H9 (cell line): ENCODE results near the gene PPP5C. TPM values are rescaled to one million over a fixed set of nuclear protein-coding genes. Genes with fewer than 3 reads are reported as not detected.

Source experiments
- DNase-seq: peaks from one replicate; pipeline ENCODE4 v3.0.0-alpha.2; 2017
- H2AFZ ChIP-seq: one replicate; pipeline ENCODE4 v1.6.1; 2013; ENCODE audit warnings: mild to moderate bottlenecking, low read length, control low read depth, moderate library complexity
- H2AK5ac ChIP-seq: 2 replicates; pipeline ENCODE4 v1.6.1; 2013; ENCODE audit warnings: low read length, control low read depth, mixed read lengths; ENCODE audit not compliant: insufficient read length
- H2BK120ac ChIP-seq: one replicate; pipeline ENCODE4 v1.6.1; 2013; ENCODE audit warnings: low read depth, mild to moderate bottlenecking, low read length, control low read depth, inconsistent platforms; ENCODE audit not compliant: poor library complexity, severe bottlenecking
- H2BK12ac ChIP-seq: 2 replicates; pipeline ENCODE4 v1.6.1; 2013; ENCODE audit warnings: low read length, control low read depth, mixed read lengths, low read depth; ENCODE audit not compliant: insufficient read length
- H2BK15ac ChIP-seq: 2 replicates; pipeline ENCODE4 v1.6.1; 2013; ENCODE audit warnings: low read depth, low read length, control low read depth
- H2BK20ac ChIP-seq: one replicate; pipeline ENCODE4 v1.6.1; 2013; ENCODE audit warnings: low read depth, mild to moderate bottlenecking, low read length, control low read depth, inconsistent platforms; ENCODE audit not compliant: poor library complexity, severe bottlenecking
- H2BK5ac ChIP-seq: 2 replicates; pipeline ENCODE4 v1.6.1; 2013; ENCODE audit warnings: low read length, control low read depth, mixed read lengths; ENCODE audit not compliant: insufficient read length
- H3K14ac ChIP-seq: 2 replicates; pipeline ENCODE4 v1.6.1; 2013; ENCODE audit warnings: low read length, control low read depth; ENCODE audit not compliant: insufficient read depth
- H3K18ac ChIP-seq: 2 replicates; pipeline ENCODE4 v1.6.1; 2013; ENCODE audit warnings: low read depth, mild to moderate bottlenecking, mixed read lengths, low read length, control low read depth; ENCODE audit not compliant: insufficient read length
- H3K23ac ChIP-seq: 2 replicates; pipeline ENCODE4 v1.6.1; 2013; ENCODE audit warnings: low read length, control low read depth, mixed read lengths, low read depth; ENCODE audit not compliant: insufficient read length
- H3K23me2 ChIP-seq: 2 replicates; pipeline ENCODE4 v1.6.1; 2013; ENCODE audit warnings: low read depth, mild to moderate bottlenecking, mixed read lengths, low read length, control low read depth; ENCODE audit not compliant: insufficient read length, poor library complexity, severe bottlenecking
- H3K27ac ChIP-seq: 2 replicates; pipeline ENCODE4 v1.5.1; 2013; ENCODE audit warnings: low read length, control low read depth, mixed read lengths, low read depth; ENCODE audit not compliant: insufficient read length
- H3K27me3 ChIP-seq: 2 replicates; pipeline ENCODE4 v1.6.1; 2013; ENCODE audit warnings: low read length, control low read depth, inconsistent platforms; ENCODE audit not compliant: insufficient read depth
- H3K4ac ChIP-seq: 2 replicates; pipeline ENCODE4 v1.6.1; 2013; ENCODE audit warnings: low read depth, mild to moderate bottlenecking, control low read depth, inconsistent platforms, low read length, moderate library complexity
- H3K4me1 ChIP-seq: 2 replicates; pipeline ENCODE4 v1.6.1; 2013; ENCODE audit warnings: low read length, control low read depth, inconsistent platforms; ENCODE audit not compliant: insufficient read depth
- H3K4me2 ChIP-seq: 2 replicates; pipeline ENCODE4 v1.6.1; 2013; ENCODE audit warnings: low read length, control low read depth, mixed read lengths; ENCODE audit not compliant: insufficient read length, insufficient read depth
- H3K56ac ChIP-seq: 2 replicates; pipeline ENCODE4 v1.6.1; 2013; ENCODE audit warnings: low read depth, mild to moderate bottlenecking, mixed read lengths, low read length, control low read depth; ENCODE audit not compliant: insufficient read length
- H3K79me1 ChIP-seq: 2 replicates; pipeline ENCODE4 v1.6.1; 2013; ENCODE audit warnings: low read depth, mild to moderate bottlenecking, moderate library complexity, low read length, control low read depth, inconsistent platforms; ENCODE audit not compliant: insufficient read depth, poor library complexity, severe bottlenecking
- H3K79me2 ChIP-seq: 2 replicates; pipeline ENCODE4 v1.6.1; 2013; ENCODE audit warnings: low read length, control low read depth, inconsistent platforms; ENCODE audit not compliant: insufficient read depth
- H3K9ac ChIP-seq: 2 replicates; pipeline ENCODE4 v1.6.1; 2013; ENCODE audit warnings: low read length, control low read depth, mixed read lengths; ENCODE audit not compliant: insufficient read length; ENCODE audit errors: extremely low read depth
- H3K9me3 ChIP-seq: one replicate; pipeline ENCODE4 v1.6.1; 2013; ENCODE audit warnings: low read depth, low read length, inconsistent platforms; ENCODE audit not compliant: control insufficient read depth
- H3T11ph ChIP-seq: one replicate; pipeline ENCODE4 v1.6.1; 2013; ENCODE audit warnings: mild to moderate bottlenecking, low read length, control low read depth, inconsistent platforms
- H4K20me1 ChIP-seq: one replicate; pipeline ENCODE4 v1.6.1; 2013; ENCODE audit not compliant: control insufficient read depth, insufficient read length, insufficient read depth
- H4K5ac ChIP-seq: 2 replicates; pipeline ENCODE4 v1.6.1; 2013; ENCODE audit warnings: low read depth, mild to moderate bottlenecking, mixed read lengths, low read length, control low read depth; ENCODE audit not compliant: insufficient read length
- H4K8ac ChIP-seq: replicated peaks from 2 replicates; pipeline ENCODE4 v1.6.1; 2013; ENCODE audit warnings: low read length, control low read depth, mixed read lengths, low read depth; ENCODE audit not compliant: insufficient read length
- H4K91ac ChIP-seq: 2 replicates; pipeline ENCODE4 v1.6.1; 2013; ENCODE audit warnings: low read depth, mild to moderate bottlenecking, moderate library complexity, mixed read lengths, low read length, control low read depth; ENCODE audit not compliant: insufficient read length
- H3K27ac Mint-ChIP-seq, 3 experiments: 2 replicates in 2 of 3; 3 replicates in 1 of 3; pipeline ENCODE4 v1.8.0; 2020 to 2021; ENCODE audit warnings: mixed read lengths in 3 of 3, mild to moderate bottlenecking in 1 of 3, moderate library complexity in 1 of 3
- H3K27me3 Mint-ChIP-seq: 2 replicates; pipeline ENCODE4 v1.8.0; 2021; ENCODE audit warnings: low read depth, mild to moderate bottlenecking, moderate library complexity, mixed read lengths
- H3K36me3 Mint-ChIP-seq, 3 experiments: 2 replicates in 2 of 3; 3 replicates in 1 of 3; pipeline ENCODE4 v1.8.0; 2020 to 2021; ENCODE audit warnings: low read depth in 3 of 3, mixed read lengths in 3 of 3; ENCODE audit not compliant: insufficient read depth in 1 of 3
- H3K4me1 Mint-ChIP-seq, 2 experiments: 2 replicates each; pipeline ENCODE4 v1.8.0; 2020; ENCODE audit warnings: mixed read lengths in 2 of 2
- H3K4me3 Mint-ChIP-seq, 2 experiments: 2 replicates in 1 of 2; 3 replicates in 1 of 2; pipeline ENCODE4 v1.8.0; 2020 to 2021; ENCODE audit warnings: mild to moderate bottlenecking in 2 of 2, mixed read lengths in 2 of 2, moderate library complexity in 1 of 2
- H3K9me3 Mint-ChIP-seq, 2 experiments: 2 replicates in 1 of 2; 3 replicates in 1 of 2; pipeline ENCODE4 v1.8.0; 2020; ENCODE audit warnings: mild to moderate bottlenecking in 2 of 2, mixed read lengths in 2 of 2, moderate library complexity in 1 of 2
- CTCF ChIP-seq: fragments of 200-600 bp; sonication (generic); conservative IDR thresholded peaks from 3 replicates; pipeline ENCODE4 v1.8.0; 2021; ENCODE audit warnings: antibody characterized with exemption, mild to moderate bottlenecking
- WGBS: extraction: QIAGEN DNeasy Blood & Tissue Kit; methylation state at CpG from one replicate; pipeline ENCODE4 v1.1.7; 2013; ENCODE audit warnings: missing lambda C conversion rate, low lambda C conversion rate, mixed read lengths; ENCODE audit not compliant: insufficient read length; ENCODE audit errors: extremely low coverage; 5-methylcytosine and 5-hydroxymethylcytosine counted together
- total RNA-seq: library from RNA; stranded (reverse); gene quantifications from 2 replicates; pipeline ENCODE4 v1.2.1, GENCODE V29; 2021

Gene PPP5C
- total RNA-seq, 1 experiment from 2014 or later = 108 TPM

- no peak for TF ChIP-seq CTCF
- Histone ChIP-seq H3K4ac (no peak overlapping the region), H3K23me2 (peaks cover 4% of the 10 kb centered on the region), H3K23ac (no peak overlapping the region), H4K5ac (no peak overlapping the region), H2BK20ac (no peak overlapping the region), H3K27ac (no peak overlapping the region), H3K9ac (no peak overlapping the region), H3K4me2 (no peak overlapping the region), H2BK15ac (no peak overlapping the region), H3K27me3 (no peaks in the 10 kb centered on the region), H4K8ac (no peak overlapping the region), H3K14ac (no peak overlapping the region; the same call in 1 of the 2 replicates), H2BK5ac (no peak overlapping the region), H3K79me2 (peaks cover 8% of the 10 kb centered on the region; the same call in 1 of the 2 replicates), H4K20me1 (no peaks in the 10 kb centered on the region), H2BK120ac (no peak overlapping the region), H3K79me1 (peaks cover 17% of the 10 kb centered on the region), H3T11ph (no peak overlapping the region), H3K9me3 (no peaks in the 10 kb centered on the region), H3K4me1 (peaks cover 3% of the 10 kb centered on the region; the same call in 1 of the 2 replicates), H2AK5ac (no peak overlapping the region), H3K18ac (no peak overlapping the region), H2BK12ac (no peak overlapping the region), H4K91ac (no peak overlapping the region), H2AFZ (no peak overlapping the region), H3K56ac (no peak overlapping the region)
- Mint-ChIP-seq H3K9me3 (no peaks in the 10 kb centered on the region; a peak in 1 of 5 replicates), H3K27me3 (no peaks in the 10 kb centered on the region), H3K4me3 (no peak overlapping the region), H3K27ac (no peak overlapping the region; a peak in 1 of 7 replicates), H3K36me3 (peaks cover 14 to 64% (median 63%) of the 10 kb centered on the region in 3 experiments), H3K4me1 (peaks cover 24 to 40% of the 10 kb centered on the region in 2 experiments)
- DNase-seq = no peak
- WGBS = no CpG with 5 or more reads among the region's 28 CpGs
Measured at GRCh38 chr19:46353730-46354528, 7.0 kb downstream of the PPP5C start.
